ENCODE data around the gene AGAP1. TPM values are rescaled to one million over a fixed set of nuclear protein-coding genes. Genes with fewer than 3 reads are reported as not detected.

Gene AGAP1
- total RNA-seq, 2 donors from 2014 or later, result 19.1 to 20.8 TPM

GRCh38 chr2:235928751-235929370 is 435.0 kb downstream of the AGAP1 start:
- ATAC-seq (ENCODE audit: insufficient number of reproducible peaks, low FRiP score, low read depth) (no peak), DNase-seq (ENCODE audit: low spot score) (no peak)
- Histone ChIP-seq H3K4me1 (ENCODE audit: control insufficient read depth in 1 of 2, low read depth in 2 of 2) (no peaks in the 10 kb centered on the region), H3K27ac (no peak overlapping the region), H3K36me3 (no peaks in the 10 kb centered on the region), H3K9me3 (no peaks in the 10 kb centered on the region), H3K4me3 (no peak overlapping the region), H3K27me3 (replicated peaks; ENCODE audit: insufficient read depth) (no peaks in the 10 kb centered on the region)
- TF ChIP-seq, protein P1, sequence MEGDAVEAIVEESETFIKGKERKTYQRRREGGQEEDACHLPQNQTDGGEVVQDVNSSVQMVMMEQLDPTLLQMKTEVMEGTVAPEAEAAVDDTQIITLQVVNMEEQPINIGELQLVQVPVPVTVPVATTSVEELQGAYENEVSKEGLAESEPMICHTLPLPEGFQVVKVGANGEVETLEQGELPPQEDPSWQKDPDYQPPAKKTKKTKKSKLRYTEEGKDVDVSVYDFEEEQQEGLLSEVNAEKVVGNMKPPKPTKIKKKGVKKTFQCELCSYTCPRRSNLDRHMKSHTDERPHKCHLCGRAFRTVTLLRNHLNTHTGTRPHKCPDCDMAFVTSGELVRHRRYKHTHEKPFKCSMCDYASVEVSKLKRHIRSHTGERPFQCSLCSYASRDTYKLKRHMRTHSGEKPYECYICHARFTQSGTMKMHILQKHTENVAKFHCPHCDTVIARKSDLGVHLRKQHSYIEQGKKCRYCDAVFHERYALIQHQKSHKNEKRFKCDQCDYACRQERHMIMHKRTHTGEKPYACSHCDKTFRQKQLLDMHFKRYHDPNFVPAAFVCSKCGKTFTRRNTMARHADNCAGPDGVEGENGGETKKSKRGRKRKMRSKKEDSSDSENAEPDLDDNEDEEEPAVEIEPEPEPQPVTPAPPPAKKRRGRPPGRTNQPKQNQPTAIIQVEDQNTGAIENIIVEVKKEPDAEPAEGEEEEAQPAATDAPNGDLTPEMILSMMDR (IDR thresholded peaks at IDR 0.05), result no peak

- H3K36me3 ChIP-seq, result no peaks in the 10 kb centered on the region
- no peaks in the 10 kb centered on the region for H3K4me1 ChIP-seq (ENCODE audit: control insufficient read depth in 1 of 2, low read depth in 2 of 2)
- no peak overlapping the region for H3K4me3 ChIP-seq
- no peaks in the 10 kb centered on the region for H3K9me3 ChIP-seq
- TF ChIP-seq, protein P1 (IDR thresholded peaks at IDR 0.05), result no peak
- no peak overlapping the region for H3K27ac ChIP-seq
- no peak for DNase-seq (ENCODE audit: low spot score)
- ATAC-seq (ENCODE audit: insufficient number of reproducible peaks, low FRiP score, low read depth), result no peak
- H3K27me3 ChIP-seq (replicated peaks; ENCODE audit: insufficient read depth), result no peaks in the 10 kb centered on the region
Observed at GRCh38 chr2:235930701-235931100, 436.9 kb downstream of the AGAP1 start.

DNA sequence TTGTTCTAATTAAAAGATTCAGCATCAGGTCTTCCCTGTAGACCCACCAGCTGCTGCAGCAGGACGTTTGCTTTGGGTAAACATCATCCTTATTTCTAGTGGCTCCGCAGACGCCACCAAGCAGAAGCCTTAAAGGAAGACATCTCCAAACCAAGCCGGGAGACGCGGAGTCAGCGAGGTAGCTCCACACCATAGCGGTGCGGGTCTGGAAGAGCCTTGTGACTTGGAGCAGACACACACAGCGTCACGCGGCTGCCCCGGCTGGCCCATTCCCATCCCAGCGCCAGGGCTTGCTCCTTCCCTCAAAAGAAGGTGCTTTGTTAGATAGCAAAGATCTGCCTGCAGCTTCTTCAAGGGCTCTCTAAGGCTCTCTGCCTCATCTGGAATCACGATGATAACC is 437.8 kb downstream of the AGAP1 start:
- H3K4me1 ChIP-seq (ENCODE audit: control insufficient read depth in 1 of 2, low read depth in 2 of 2), result no peaks in the 10 kb centered on the region
- DNase-seq (ENCODE audit: low spot score), result no peak
- no peaks in the 10 kb centered on the region for H3K27me3 ChIP-seq (replicated peaks; ENCODE audit: insufficient read depth)
- no peaks in the 10 kb centered on the region for H3K9me3 ChIP-seq
- no peak overlapping the region for H3K4me3 ChIP-seq
- TF ChIP-seq, protein P1 (IDR thresholded peaks at IDR 0.05), result no peak
- H3K27ac ChIP-seq, result no peak overlapping the region
- H3K36me3 ChIP-seq, result no peaks in the 10 kb centered on the region
- no peak for ATAC-seq (ENCODE audit: insufficient number of reproducible peaks, low FRiP score, low read depth)

GRCh38 chr2:235934059-235934773 is 440.4 kb downstream of the AGAP1 start:
- no peaks in the 10 kb centered on the region for H3K9me3 ChIP-seq

More at GRCh38 chr2:235934059-235934773, 440.4 kb downstream of the AGAP1 start:
- TF ChIP-seq, protein P1 (IDR thresholded peaks at IDR 0.05), result no peak
- no peak overlapping the region for H3K4me3 ChIP-seq
- H3K27ac ChIP-seq, result no peak overlapping the region
- no peaks in the 10 kb centered on the region for H3K27me3 ChIP-seq (replicated peaks; ENCODE audit: insufficient read depth)
- ATAC-seq (ENCODE audit: insufficient number of reproducible peaks, low FRiP score, low read depth) (no peak), DNase-seq (ENCODE audit: low spot score) (no peak)
- H3K4me1 ChIP-seq (ENCODE audit: control insufficient read depth in 1 of 2, low read depth in 2 of 2), result no peaks in the 10 kb centered on the region
- H3K36me3 ChIP-seq, result no peaks in the 10 kb centered on the region

Data from thoracic aorta (tissue), 2 donors.